Hypothalamus (tissue), 51 donors: ENCODE results near the gene EIF4EBP2.

ENCODE experiments used
- DNase-seq, 51 donors: peaks; one replicate each; lab custom pipeline; 2025; lab: John Stamatoyannopoulos, UW

EIF4EBP2 gene

GRCh38 chr10:70457759-70458305, 53.9 kb downstream of the EIF4EBP2 start:
- DNase-seq = no peak

GRCh38 chr10:70458329-70459060, 54.5 kb downstream of the EIF4EBP2 start:
- DNase-seq = peak in 33 of 51 donors; percentile 16 to 80 (median 51)

GRCh38 chr10:70459061-70459773, 55.3 kb downstream of the EIF4EBP2 start:
- DNase-seq = peak in 1 of 51 donors; percentile 48

GRCh38 chr10:70459774-70460490, 56.0 kb downstream of the EIF4EBP2 start:
- no peak for DNase-seq

- DNase-seq = peak in 34 of 51 donors; percentile 10 to 60 (median 31)
Observed at GRCh38 chr10:70461397-70462348, 57.7 kb downstream of the EIF4EBP2 start.

- DNase-seq = peak in 47 of 51 donors; percentile 17 to 91 (median 73)
Observed at GRCh38 chr10:70462349-70462984, 58.5 kb downstream of the EIF4EBP2 start.

GRCh38 chr10:70465278-70465677, 61.3 kb downstream of the EIF4EBP2 start:
- no peak for DNase-seq

- no peak for DNase-seq
Observed at GRCh38 chr10:70465832-70466231, 61.9 kb downstream of the EIF4EBP2 start.

- DNase-seq = no peak
Observed at GRCh38 chr10:70466951-70467350, 63.0 kb downstream of the EIF4EBP2 start.

GRCh38 chr10:70472799-70473454, 69.0 kb downstream of the EIF4EBP2 start:
- DNase-seq = no peak

- DNase-seq = no peak
Observed at GRCh38 chr10:70474780-70475179, 70.8 kb downstream of the EIF4EBP2 start.

- DNase-seq = no peak
Observed at GRCh38 chr10:70475661-70476060, 71.7 kb downstream of the EIF4EBP2 start.

- no peak for DNase-seq
Observed at GRCh38 chr10:70476249-70477035, 72.5 kb downstream of the EIF4EBP2 start.

- peak in 3 of 51 donors; percentile 19 to 32 (median 31) for DNase-seq
Observed at GRCh38 chr10:70477661-70478162, 73.8 kb downstream of the EIF4EBP2 start.
